Activated T-helper 1 cell treated with anti-CD3 and anti-CD28 coated beads, Interleukin-12 subunit alpha, Interleukin-12 subunit beta, Interleukin-2, Interleukin-4 antibody, amounts not matched to agents 30 ng/mL and 10 ng/mL and 1 ng/mL, durations not matched to agents 14 hours and 24 hours and 36 hours (primary cell): Measurements from ENCODE around the gene AGAP5. TPM values are rescaled to one million over a fixed set of nuclear protein-coding genes. Genes with fewer than 3 reads are reported as not detected.
"Not testable (repeated sequence)": the region's sequence is repeated elsewhere in the genome, so short reads cannot be mapped to it uniquely, and the experiment has no call there.

Experiments used
- DNase-seq: peaks from one replicate; pipeline ENCODE4 v3.0.0; 2021; ENCODE audit warnings: low spot score
- H3K27ac Mint-ChIP-seq: one replicate; pipeline ENCODE4 v1.8.0; 2021; ENCODE audit warnings: mild to moderate bottlenecking, mixed read lengths
- H3K27me3 Mint-ChIP-seq: one replicate; pipeline ENCODE4 v1.8.0; 2022; ENCODE audit warnings: mild to moderate bottlenecking, moderate library complexity, mixed read lengths; ENCODE audit not compliant: insufficient read depth
- H3K36me3 Mint-ChIP-seq: one replicate; pipeline ENCODE4 v1.8.0; 2021; ENCODE audit warnings: low read depth, mixed read lengths
- H3K4me1 Mint-ChIP-seq: one replicate; pipeline ENCODE4 v1.8.0; 2021; ENCODE audit warnings: low read depth, mixed read lengths
- H3K4me3 Mint-ChIP-seq: one replicate; pipeline ENCODE4 v1.8.0; 2021; ENCODE audit warnings: mild to moderate bottlenecking, moderate library complexity, mixed read lengths
- H3K9me3 Mint-ChIP-seq: one replicate; pipeline ENCODE4 v1.8.0; 2021; ENCODE audit warnings: mixed read lengths
- intact Hi-C: fragments of 100-400 bp; cut with micrococcal nuclease; formaldehyde crosslinking; loops from one replicate; pipeline ENCODE4 v1.15.1; 2024
- total RNA-seq: library from RNA; stranded (reverse); gene quantifications from 2 replicates; pipeline ENCODE4 v1.2.3, GENCODE V29; 2022

AGAP5 gene
- total RNA-seq, 1 donor from 2014 or later = 11.0 TPM

- Mint-ChIP-seq H3K9me3 (no peaks in the 10 kb centered on the region), H3K36me3 (peaks cover 11% of the 10 kb centered on the region), H3K4me1 (peaks cover 3% of the 10 kb centered on the region), H3K27ac (no peak overlapping the region), H3K27me3 (peaks cover 2% of the 10 kb centered on the region), H3K4me3 (peak overlapping the region; percentile 61)
- no peak for DNase-seq
- intact Hi-C loops = no loop called here
These were observed 33.9 kb upstream of the AGAP5 start for GRCh38 chr10:73731588-73732375.

GRCh38 chr10:73730153-73730906, 32.4 kb upstream of the AGAP5 start:
- Mint-ChIP-seq H3K27me3 (peaks cover 2% of the 10 kb centered on the region), H3K27ac (peak overlapping the region; percentile 97), H3K36me3 (peaks cover 20% of the 10 kb centered on the region), H3K4me3 (peak overlapping the region; percentile 95), H3K9me3 (no peaks in the 10 kb centered on the region), H3K4me1 (peaks cover 10% of the 10 kb centered on the region)
- intact Hi-C loops = loop anchor here (1.0 kb wide), 5 partner anchors 14 to 105 kb away; partner anchors contain the start of genes SEC24C and ZSWIM8
- DNase-seq = peak; percentile 92

- peak overlapping the region; percentile 95 for H3K4me3 Mint-ChIP-seq
- H3K9me3 Mint-ChIP-seq, H3K27me3 Mint-ChIP-seq: not testable (repeated sequence)
- peak; percentile 26 for DNase-seq
- peaks cover 20% of the 10 kb centered on the region for H3K36me3 Mint-ChIP-seq
- peak overlapping the region; percentile 97 for H3K27ac Mint-ChIP-seq
- H3K4me1 Mint-ChIP-seq = peaks cover 10% of the 10 kb centered on the region
- intact Hi-C loops = loop anchor here (1.0 kb wide), 6 partner anchors 15 to 233 kb away; partner anchors contain the start of genes PPP3CB, SEC24C and ZSWIM8
These were observed 31.9 kb upstream of the AGAP5 start for GRCh38 chr10:73729781-73730152.

GRCh38 chr10:73723516-73723915, 25.6 kb upstream of the AGAP5 start:
- intact Hi-C loops = no loop called here
- H3K27ac Mint-ChIP-seq = no peak overlapping the region
- no peaks in the 10 kb centered on the region for H3K9me3 Mint-ChIP-seq
- H3K4me3 Mint-ChIP-seq = no peak overlapping the region
- H3K4me1 Mint-ChIP-seq = peaks cover 10% of the 10 kb centered on the region
- no peaks in the 10 kb centered on the region for H3K27me3 Mint-ChIP-seq
- DNase-seq = no peak
- peaks cover 40% of the 10 kb centered on the region for H3K36me3 Mint-ChIP-seq

GRCh38 chr10:73720561-73720960, 22.7 kb upstream of the AGAP5 start:
- H3K9me3 Mint-ChIP-seq, H3K27ac Mint-ChIP-seq, intact Hi-C loops, H3K4me1 Mint-ChIP-seq, DNase-seq, H3K4me3 Mint-ChIP-seq, H3K27me3 Mint-ChIP-seq: not testable (repeated sequence)
- H3K36me3 Mint-ChIP-seq = peaks cover 36% of the 10 kb centered on the region

- peak overlapping the region; percentile 3 for H3K27ac Mint-ChIP-seq
- DNase-seq = no peak
- no peak overlapping the region for H3K4me3 Mint-ChIP-seq
- intact Hi-C loops = no loop called here
- no peaks in the 10 kb centered on the region for H3K9me3 Mint-ChIP-seq
- peaks cover 6% of the 10 kb centered on the region for H3K4me1 Mint-ChIP-seq
- H3K36me3 Mint-ChIP-seq = peaks cover 36% of the 10 kb centered on the region
- no peaks in the 10 kb centered on the region for H3K27me3 Mint-ChIP-seq
These were observed 19.6 kb upstream of the AGAP5 start for GRCh38 chr10:73717556-73717955.

GRCh38 chr10:73716251-73716650, 18.3 kb upstream of the AGAP5 start:
- Mint-ChIP-seq H3K4me1 (peaks cover 6% of the 10 kb centered on the region), H3K4me3 (no peak overlapping the region), H3K36me3 (peaks cover 35% of the 10 kb centered on the region), H3K27me3 (no peaks in the 10 kb centered on the region), H3K27ac (no peak overlapping the region), H3K9me3 (no peaks in the 10 kb centered on the region)
- no peak for DNase-seq
- intact Hi-C loops = no loop called here

GRCh38 chr10:73715179-73716156, 17.6 kb upstream of the AGAP5 start:
- H3K27me3 Mint-ChIP-seq, H3K4me3 Mint-ChIP-seq, DNase-seq, H3K9me3 Mint-ChIP-seq, H3K27ac Mint-ChIP-seq, intact Hi-C loops, H3K4me1 Mint-ChIP-seq: not testable (repeated sequence)
- H3K36me3 Mint-ChIP-seq = peaks cover 30% of the 10 kb centered on the region

- intact Hi-C loops, H3K4me1 Mint-ChIP-seq, H3K27ac Mint-ChIP-seq, DNase-seq, H3K4me3 Mint-ChIP-seq, H3K9me3 Mint-ChIP-seq, H3K27me3 Mint-ChIP-seq: not testable (repeated sequence)
- H3K36me3 Mint-ChIP-seq = peaks cover 33% of the 10 kb centered on the region
These were observed 16.6 kb upstream of the AGAP5 start for GRCh38 chr10:73714483-73714882.

- H3K9me3 Mint-ChIP-seq, H3K27me3 Mint-ChIP-seq, DNase-seq, H3K27ac Mint-ChIP-seq, H3K4me3 Mint-ChIP-seq, intact Hi-C loops, H3K4me1 Mint-ChIP-seq: not testable (repeated sequence)
- H3K36me3 Mint-ChIP-seq = peaks cover 31% of the 10 kb centered on the region
These were observed 16.0 kb upstream of the AGAP5 start for GRCh38 chr10:73713912-73714311.

- intact Hi-C loops, H3K27ac Mint-ChIP-seq, H3K27me3 Mint-ChIP-seq, DNase-seq, H3K9me3 Mint-ChIP-seq, H3K4me3 Mint-ChIP-seq, H3K4me1 Mint-ChIP-seq: not testable (repeated sequence)
- peaks cover 16% of the 10 kb centered on the region for H3K36me3 Mint-ChIP-seq
These were observed 13.8 kb upstream of the AGAP5 start for GRCh38 chr10:73711683-73712082.

- DNase-seq, H3K27me3 Mint-ChIP-seq, H3K4me3 Mint-ChIP-seq, H3K4me1 Mint-ChIP-seq, H3K27ac Mint-ChIP-seq, intact Hi-C loops, H3K9me3 Mint-ChIP-seq: not testable (repeated sequence)
- H3K36me3 Mint-ChIP-seq = peaks cover 23% of the 10 kb centered on the region
These were observed 10.2 kb upstream of the AGAP5 start for GRCh38 chr10:73708122-73708521.
